ENCODE results near the gene HNRNPL.
"Not testable (repeated sequence)": the region's sequence is repeated elsewhere in the genome, so short reads cannot be mapped to it uniquely, and the experiment has no call there.

GRCh38 chr19:38790507-38791403 is 59.0 kb downstream of the HNRNPL start:
- not testable (repeated sequence) for TF ChIP-seq POLR2A (conservative IDR thresholded peaks at IDR 0.05); ZC3H11A (IDR thresholded peaks at IDR 0.05; ENCODE audit: low read depth, low read length); ZNF24 (IDR thresholded peaks at IDR 0.05); ZBTB33 (CRISPR knock-in tag; IDR thresholded peaks at IDR 0.05); CTCF (IDR thresholded peaks at IDR 0.05 in 2 of 3, conservative IDR thresholded peaks at IDR 0.05 in 1 of 3; ENCODE audit: insufficient read depth in 2 of 3, low read depth in 1 of 3, low read length in 3 of 3); GTF2F1 (IDR thresholded peaks at IDR 0.05; ENCODE audit: low read depth, low read length); TAF15 (IDR thresholded peaks at IDR 0.05; ENCODE audit: low read depth, low read length); POU5F1 (IDR thresholded peaks at IDR 0.05; ENCODE audit: borderline replicate concordance, low read depth, low read length, partially characterized antibody); L3MBTL2 (IDR thresholded peaks at IDR 0.05)
